EL (cell line): ENCODE measurements around the gene CD164.
"Not testable (repeated sequence)": the region's sequence is repeated elsewhere in the genome, so short reads cannot be mapped to it uniquely, and the experiment has no call there.

Source experiments
- DNase-seq: peaks from one replicate; pipeline ENCODE4 v3.0.0-alpha.2; 2016

The CD164 gene

GRCh38 chr6:109339906-109340678 is 42.2 kb downstream of the CD164 start:
- no peak for DNase-seq

GRCh38 chr6:109336221-109336961 is 45.9 kb downstream of the CD164 start:
- peak; percentile 35 for DNase-seq

- not testable (repeated sequence) for DNase-seq
These were observed 48.4 kb downstream of the CD164 start for GRCh38 chr6:109333870-109334269.

GRCh38 chr6:109332748-109333147 is 49.5 kb downstream of the CD164 start:
- no peak for DNase-seq

- no peak for DNase-seq
These were observed 51.2 kb downstream of the CD164 start for GRCh38 chr6:109331081-109331480.

GRCh38 chr6:109330263-109330662 is 52.0 kb downstream of the CD164 start:
- DNase-seq = no peak

GRCh38 chr6:109328629-109329028 is 53.6 kb downstream of the CD164 start:
- DNase-seq = no peak

- no peak for DNase-seq
These were observed 54.3 kb downstream of the CD164 start for GRCh38 chr6:109327959-109328358.

GRCh38 chr6:109327491-109327890 is 54.8 kb downstream of the CD164 start:
- no peak for DNase-seq

GRCh38 chr6:109326351-109326750 is 55.9 kb downstream of the CD164 start:
- no peak for DNase-seq

GRCh38 chr6:109325400-109325801 is 56.9 kb downstream of the CD164 start:
- DNase-seq = no peak

GRCh38 chr6:109323241-109323640 is 59.0 kb downstream of the CD164 start:
- DNase-seq = no peak

- DNase-seq = no peak
These were observed 59.4 kb downstream of the CD164 start for GRCh38 chr6:109322825-109323224.

- no peak for DNase-seq
These were observed 60.5 kb downstream of the CD164 start for GRCh38 chr6:109321752-109322151.

GRCh38 chr6:109320072-109320471 is 62.2 kb downstream of the CD164 start:
- no peak for DNase-seq

GRCh38 chr6:109318328-109318876 is 63.9 kb downstream of the CD164 start:
- DNase-seq = no peak

- no peak for DNase-seq
These were observed 65.4 kb downstream of the CD164 start for GRCh38 chr6:109316909-109317308.
